ENCODE results near the gene ALG9.
"Not testable (repeated sequence)": the region's sequence is repeated elsewhere in the genome, so short reads cannot be mapped to it uniquely, and the experiment has no call there.

ALG9 gene

DNA sequence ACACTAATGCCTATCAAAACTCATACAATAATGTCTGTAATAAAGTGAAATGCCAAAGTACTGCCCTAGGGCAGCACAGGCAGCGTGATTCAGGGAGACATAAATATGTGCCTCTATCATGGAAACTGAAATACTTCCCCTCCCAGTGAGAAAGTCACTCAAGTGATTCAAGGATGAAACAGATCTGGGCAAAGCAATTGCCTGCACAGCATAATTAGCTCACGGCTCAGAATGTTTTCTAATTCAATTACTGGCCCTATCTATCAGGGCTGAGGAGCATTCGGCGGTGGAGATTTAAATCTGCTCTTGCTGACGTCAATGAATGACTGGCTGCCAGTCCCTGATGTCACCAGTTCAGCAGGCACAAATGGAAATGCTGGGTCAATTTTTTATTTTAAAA is 77.5 kb downstream of the ALG9 start:
- no peak for DNase-seq (ENCODE audit: low spot score)

DNA sequence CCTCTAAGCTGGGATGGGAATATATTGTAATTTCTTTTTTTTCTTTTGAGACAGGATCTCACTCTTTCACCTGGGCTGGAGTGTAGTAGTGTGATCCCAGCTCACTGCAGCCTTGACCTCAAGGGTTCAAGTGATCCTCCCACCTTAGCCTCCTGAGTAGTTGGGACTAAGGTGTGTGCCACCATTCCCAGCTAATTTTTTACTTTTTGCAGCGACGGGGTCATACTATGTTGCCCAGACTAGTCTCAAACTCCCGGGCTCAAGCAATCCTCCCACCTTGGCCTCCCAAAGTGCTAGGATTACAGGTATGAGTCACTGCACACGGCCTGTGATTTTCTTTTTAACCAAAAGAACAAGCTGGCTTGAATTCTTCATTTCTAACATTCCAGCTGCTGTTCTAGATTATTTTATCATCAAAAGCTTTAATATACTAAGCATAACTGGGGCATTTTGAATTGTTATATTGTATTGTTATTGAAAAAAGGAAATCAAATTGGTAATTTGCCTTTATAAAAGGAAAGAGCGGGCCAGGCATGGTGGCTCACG is 78.4 kb downstream of the ALG9 start:
- DNase-seq (ENCODE audit: low spot score), result no peak

DNA sequence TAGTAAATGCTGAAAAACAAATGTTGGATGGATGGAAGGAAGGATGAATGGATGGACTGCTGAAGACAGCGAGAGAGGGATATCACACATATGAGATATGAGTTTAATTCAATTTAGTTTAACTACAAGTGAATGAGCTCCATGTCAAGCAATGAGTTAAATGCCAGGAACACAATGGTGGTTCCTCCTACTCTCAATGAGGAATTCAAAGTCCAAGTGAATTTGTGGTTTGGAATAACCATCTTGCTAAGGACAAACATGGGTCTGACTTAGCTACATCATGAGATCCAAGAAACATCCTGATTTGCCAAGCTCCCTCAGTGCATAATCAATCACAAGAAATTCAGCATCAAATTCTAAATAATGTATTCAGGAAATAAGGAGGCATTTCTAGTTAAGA is 79.1 kb downstream of the ALG9 start:
- no peak for DNase-seq (ENCODE audit: low spot score)

DNA sequence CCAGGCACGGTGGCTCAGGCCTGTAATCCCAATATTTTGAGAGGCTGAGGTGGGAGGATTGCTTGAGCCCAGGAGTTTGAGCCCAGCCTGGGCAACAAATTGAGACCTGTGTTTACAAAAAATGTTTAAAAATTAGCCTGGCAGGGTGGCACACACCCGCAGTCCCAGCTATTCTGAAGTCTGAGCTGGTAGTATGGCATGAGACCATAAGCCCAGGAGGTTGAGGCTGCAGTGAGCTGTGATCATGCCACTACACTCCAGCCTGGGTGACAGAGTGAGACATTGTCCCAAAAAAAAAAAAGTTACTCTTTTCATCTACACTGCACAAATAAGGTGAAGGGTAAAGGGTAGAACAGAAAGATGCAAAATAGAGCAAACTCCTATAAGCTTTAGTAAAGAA is 82.9 kb downstream of the ALG9 start:
- DNase-seq (ENCODE audit: low spot score), result no peak

DNA sequence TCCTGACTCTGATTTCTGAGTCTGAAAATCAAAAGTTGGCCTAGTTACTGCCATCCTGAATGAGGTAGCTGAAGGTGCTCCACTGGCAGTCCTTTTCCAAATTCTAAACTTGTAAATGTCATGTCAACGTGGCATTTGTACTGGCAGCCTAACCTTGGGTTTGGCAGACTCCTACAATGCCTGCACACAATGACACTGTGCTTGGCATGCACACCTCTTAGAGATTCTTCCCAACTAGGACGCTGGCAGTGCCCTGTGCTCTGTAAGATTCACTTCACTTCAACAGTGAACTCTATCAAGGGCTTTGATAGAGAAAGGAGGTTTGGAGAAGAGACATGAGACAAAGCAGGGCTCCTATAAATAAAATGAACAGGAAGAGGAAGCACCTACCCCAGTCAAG is 83.3 kb downstream of the ALG9 start:
- DNase-seq (ENCODE audit: low spot score), result no peak

DNA sequence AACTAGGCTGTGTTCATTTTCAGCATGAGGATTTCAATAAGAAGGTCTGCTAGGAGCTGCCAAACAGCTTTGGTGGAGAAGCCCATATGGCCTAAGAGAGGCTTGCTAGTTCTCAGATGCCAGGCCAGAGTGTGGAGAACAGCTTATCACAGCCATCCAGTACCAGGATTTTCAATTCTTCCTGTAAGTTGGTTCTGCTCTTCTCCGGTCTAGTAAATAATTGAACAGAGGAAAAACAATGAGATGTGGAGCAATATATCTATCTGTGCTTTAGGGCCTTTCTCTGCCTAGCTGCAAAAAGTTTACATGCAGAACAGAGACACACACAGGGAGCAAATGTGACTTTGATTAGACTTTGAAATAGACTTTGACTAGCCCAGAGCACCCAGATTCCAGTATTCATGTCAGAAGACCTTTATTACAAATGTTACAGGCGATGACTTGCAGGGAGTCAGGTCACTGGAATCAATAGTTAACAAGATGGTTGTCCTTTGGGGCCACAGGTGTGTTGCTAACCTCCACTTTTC is 85.4 kb downstream of the ALG9 start:
- DNase-seq (ENCODE audit: low spot score), result no peak

DNA sequence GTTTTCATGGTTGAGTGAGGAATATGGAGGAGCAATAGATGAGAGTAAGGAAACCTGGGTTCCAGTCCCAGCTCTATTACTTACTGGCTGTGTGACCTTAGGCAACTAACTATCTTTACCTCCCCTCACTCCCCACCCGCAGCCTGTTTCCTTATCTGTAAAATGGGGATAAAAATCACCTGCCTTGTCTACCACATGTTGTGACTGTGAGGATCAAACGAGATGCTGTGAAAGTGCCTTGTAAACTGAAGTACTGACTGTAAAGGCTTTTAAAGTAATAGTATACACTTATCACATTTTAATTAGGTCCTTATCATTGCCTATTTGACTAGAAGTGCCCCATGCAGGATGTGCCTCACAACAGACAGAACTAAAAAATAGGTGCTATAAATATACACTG is 86.3 kb downstream of the ALG9 start:
- no peak for DNase-seq (ENCODE audit: low spot score)

DNA sequence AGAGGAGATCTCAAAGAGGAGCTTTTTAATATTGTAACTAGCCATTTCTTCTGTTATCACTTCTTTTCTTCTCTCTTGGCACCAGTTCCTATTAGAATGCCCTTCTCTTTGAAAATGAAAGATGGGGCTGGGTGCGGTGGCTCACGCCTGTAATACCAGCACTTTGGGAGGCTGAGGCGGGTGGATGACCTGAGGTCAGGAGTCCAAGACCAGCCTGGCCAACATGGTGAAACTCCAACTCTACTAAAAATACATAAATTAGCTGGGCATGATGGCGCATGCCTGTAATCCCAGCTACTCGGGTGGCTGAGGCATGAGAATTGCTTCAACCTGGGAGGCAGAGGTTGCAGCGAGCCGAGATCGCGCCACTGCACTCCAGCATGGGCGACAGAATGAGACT is 87.1 kb downstream of the ALG9 start:
- not testable (repeated sequence) for DNase-seq (ENCODE audit: low spot score)

DNA sequence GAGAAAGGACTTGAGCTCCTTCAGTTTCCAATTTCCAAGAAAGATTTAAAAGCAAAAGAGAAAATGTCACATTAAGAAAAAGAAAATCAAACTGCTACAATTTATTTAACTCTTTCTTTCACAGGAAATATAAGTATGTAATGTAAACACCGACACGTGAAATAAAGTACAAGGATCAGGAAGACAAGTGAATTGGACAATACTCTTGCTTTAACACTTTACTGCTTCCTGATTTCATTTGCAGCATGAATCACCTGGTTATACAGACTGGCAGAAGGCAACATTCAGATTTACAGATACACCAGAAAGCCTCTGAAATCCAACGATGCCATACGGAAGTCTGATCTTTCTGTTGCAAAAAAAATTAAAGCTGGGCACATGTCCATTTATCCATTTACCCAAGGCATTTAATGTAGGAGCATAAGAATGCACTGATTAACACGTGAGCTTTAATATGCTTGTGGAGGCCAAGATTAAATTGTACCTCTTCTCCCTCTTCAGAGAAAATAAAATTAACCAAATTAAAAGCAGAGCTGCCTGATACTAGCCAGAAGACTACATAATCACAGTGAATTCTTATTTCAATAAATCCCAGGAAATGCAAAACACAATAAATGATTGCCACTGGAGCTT is 89.2 kb downstream of the ALG9 start:
- no peak for DNase-seq (ENCODE audit: low spot score)

DNA sequence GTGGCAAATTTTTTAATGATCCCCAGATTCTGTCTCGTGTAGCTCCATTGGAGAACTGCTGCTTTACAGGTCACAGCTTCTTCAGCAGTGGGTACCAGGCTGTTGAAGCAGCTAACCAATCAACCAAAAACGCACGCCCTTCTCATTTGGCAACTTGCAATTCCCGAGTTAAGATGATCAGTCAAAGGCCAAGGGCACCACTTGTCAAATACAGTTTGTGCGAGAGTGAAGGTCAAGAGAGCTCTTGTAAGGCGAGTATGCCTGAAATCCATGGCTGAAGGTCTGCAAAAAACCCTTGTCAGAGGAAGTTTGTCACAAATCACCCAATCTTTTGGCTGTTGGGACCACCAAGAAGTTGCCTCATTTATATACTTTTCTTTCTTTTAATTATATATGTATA is 92.3 kb downstream of the ALG9 start:
- no peak for DNase-seq (ENCODE audit: low spot score)

DNA sequence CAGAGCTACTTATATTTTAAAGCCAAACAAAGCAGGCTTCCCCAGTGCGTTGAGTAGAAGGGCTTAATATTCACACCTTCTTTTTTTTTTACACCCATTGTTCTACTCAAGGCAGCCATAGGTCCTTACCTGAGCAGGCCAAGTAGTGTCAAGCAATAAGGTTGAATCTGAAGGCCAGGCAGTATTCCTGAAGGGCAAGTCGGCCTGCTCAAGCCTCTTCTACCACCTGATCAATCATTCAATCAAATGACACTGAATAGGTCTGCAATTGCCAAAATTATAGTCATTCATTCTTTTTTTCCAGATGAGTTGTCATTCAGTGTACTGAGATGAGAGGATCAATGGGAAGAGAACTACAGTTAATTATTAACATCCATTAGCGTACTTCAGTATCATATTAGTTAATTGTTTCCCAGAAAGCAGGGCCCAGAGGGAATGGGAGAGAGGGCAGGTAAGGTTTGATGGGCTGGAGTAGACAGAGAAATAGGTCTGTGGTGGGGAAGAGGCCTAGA is 93.3 kb downstream of the ALG9 start:
- no peak for DNase-seq (ENCODE audit: low spot score)

DNA sequence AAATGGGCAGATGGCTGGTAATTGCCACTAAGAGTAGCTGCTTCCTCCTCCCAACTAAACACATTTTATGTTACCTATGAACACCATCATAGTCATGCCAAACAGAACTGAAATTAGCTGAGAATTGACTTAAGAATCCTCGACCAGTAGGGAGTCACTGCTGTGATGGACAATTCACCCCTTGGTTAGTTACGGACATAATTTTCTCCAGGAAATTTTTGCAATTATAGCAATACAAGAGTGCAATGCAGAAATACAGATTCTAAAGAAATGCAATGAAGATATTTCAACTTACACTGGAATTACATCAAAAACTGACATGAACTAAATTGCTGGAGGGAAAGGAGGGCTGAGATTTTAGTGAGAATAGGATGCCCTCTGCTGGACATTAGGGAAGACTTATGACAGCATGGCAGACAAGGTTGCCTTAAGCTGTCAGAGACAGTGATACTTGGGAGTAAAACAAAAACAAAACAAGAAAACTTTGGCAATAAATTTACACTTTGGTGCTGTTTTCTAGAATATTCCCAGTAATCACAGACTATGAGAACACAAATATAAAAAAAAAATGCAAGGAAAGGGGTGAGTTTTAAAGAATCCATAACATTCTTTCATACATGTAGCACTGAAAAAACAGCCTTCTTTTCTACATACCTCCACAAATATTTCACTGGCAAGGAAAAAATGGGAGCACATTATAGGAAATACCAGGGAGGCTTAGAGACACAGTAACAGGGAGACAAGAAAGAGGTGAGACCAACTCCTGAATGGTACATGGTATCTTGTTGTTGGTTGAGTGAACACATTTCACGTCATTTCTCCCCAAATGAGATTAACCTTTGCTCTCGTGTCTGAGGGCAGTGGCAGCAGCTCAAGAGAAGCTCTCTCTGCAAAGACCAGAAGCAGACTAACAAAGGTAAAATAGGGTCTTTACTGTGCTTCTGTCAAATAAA is 94.0 kb downstream of the ALG9 start:
- DNase-seq (ENCODE audit: low spot score), result peak; percentile 32

DNA sequence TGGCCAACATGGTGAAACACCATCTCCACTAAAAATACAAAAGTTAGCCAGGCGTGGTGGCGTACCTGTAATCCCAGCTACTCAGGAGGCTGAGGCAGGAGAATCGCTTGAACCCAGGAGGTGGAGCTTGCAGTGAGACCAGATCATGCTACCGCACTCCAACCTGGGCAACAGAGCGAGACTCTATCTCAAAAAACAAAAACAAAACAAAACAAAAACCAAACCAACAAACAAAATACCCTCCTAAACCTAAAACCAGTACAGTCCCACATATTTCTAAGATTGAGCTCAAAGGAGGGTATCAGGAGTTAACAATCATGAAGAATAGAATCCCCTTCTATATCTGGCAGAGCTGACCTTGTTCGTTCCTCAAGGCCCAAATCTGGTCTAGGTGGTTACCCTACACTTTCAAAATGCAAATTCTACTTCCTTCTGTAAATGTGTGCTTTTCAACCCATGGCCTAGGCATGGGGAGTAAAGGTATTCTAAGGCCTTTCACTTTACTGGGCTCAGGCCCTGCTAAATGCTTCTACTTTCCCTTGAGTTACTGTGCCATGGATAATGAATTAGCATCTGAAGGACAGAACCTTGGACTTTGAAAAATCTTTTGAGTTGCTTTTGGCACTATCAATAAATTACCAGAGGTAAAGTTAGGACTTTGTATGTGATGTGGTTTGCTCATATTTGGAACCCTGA is 94.8 kb downstream of the ALG9 start:
- DNase-seq (ENCODE audit: low spot score), result no peak

DNA sequence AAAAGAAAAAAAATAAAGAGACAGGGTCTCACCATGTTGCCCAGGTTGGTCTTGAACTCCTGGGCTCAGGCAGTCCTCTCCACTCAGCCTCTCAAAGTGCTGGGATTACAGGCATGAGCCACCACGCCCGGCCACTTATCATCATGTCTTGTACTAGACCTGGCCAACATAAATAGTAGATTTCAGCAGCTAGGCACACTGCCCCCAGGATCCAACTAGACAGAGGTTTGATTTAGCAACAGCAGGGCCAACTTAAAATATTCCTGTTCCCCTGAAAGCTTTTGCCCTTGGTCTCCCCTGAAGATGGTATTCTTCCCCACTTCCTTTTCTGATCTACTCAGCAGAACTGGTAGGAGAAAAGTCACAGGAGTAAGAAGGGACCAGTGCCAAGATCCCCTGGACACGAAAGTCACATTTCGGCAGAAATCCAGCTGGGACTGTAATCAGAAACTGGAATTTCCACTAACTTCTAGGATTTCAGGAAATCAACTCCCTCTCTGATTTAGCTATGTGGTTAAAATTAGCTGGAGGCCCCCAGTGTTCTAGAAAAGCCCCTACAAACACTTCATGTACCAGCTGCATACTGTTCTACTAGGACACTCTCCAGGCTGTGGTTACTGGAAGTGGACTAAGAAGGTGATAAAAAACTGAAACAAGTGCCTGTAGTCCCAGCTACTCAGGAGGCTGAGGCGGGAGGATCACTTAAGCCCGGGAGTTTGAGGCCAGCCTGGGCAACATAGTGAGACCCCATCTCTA is 96.2 kb downstream of the ALG9 start:
- no peak for DNase-seq (ENCODE audit: low spot score)

DNA sequence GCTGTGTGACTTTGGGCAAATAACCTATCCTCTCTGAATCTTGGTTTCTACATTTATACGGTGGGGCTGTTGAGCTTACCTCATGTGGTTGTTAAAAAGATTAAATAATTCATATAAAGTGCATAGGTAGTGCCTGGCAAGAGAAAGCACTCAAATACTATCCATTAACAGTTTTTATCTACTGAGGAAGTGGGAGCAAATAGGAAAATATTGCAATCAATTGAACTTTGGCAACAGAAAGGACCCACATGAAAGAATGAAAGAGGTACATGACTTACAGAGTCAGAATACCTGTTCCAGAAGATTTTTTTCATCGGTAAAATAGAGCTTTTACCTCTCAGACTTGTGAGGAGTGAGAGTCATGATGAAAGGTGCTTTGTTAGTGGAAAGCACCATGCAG is 98.8 kb downstream of the ALG9 start:
- DNase-seq (ENCODE audit: low spot score), result no peak

DNA sequence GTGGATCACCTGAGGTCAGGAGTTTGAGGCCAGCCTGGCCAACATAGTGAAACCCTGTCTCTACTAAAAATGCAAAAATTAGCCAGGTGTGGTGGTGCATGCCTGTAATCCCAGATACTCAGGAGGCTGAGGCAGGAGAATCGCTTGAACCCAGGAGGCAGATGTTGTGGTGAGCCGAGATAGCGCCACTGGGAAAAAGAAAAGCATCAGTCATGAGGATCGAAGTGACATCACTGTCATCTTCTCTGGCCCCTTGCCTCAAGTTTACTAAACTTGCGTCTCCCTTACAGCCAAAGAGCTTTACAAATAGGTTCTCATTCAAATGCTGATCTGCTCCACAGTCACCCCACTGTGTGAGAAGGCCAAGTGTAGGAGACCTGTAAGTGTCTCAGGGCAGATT is 100.2 kb downstream of the ALG9 start:
- not testable (repeated sequence) for DNase-seq (ENCODE audit: low spot score)

DNA sequence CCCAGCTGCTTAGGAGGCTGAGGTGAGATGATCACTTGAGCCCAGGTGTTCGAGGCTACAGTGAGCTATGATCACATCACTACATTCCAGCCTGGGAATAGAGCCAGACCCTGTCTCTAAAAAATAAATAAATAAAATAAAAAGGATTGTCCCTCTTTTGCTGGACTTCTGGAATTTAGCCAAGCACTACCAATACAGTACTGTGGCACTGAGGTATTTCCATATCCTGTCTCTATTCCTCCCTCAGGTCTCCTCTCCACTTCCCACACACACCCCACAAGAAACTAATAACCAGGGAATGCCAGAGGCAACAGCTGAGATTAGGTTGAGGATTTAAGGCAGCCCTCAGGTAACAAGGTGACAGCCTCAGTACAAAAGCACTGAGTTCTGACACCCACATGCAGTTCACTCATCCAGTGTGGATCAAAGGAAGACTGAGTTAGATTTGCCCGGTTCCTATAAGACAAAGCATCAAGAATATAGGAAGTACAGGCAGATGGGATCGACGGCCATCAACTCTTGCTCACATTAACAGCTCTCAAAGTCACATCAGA is 100.7 kb downstream of the ALG9 start:
- DNase-seq (ENCODE audit: low spot score), result no peak

DNA sequence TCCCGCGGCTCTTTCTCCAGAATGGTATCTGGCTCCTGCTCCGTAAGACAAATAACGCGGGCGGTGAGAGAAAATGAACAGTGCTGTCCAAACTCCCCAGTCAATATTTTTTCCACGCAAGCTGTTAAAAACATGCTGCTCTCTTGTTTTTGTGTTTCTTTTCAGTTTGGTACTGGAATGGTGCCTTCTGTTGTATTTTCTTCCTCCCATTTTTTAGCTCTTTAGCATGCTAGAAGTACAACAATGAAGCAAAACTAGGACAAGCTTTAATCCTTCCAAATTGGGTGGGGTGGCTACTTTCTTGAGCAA is 104.6 kb downstream of the ALG9 start:
- DNase-seq (ENCODE audit: low spot score), result no peak

DNA sequence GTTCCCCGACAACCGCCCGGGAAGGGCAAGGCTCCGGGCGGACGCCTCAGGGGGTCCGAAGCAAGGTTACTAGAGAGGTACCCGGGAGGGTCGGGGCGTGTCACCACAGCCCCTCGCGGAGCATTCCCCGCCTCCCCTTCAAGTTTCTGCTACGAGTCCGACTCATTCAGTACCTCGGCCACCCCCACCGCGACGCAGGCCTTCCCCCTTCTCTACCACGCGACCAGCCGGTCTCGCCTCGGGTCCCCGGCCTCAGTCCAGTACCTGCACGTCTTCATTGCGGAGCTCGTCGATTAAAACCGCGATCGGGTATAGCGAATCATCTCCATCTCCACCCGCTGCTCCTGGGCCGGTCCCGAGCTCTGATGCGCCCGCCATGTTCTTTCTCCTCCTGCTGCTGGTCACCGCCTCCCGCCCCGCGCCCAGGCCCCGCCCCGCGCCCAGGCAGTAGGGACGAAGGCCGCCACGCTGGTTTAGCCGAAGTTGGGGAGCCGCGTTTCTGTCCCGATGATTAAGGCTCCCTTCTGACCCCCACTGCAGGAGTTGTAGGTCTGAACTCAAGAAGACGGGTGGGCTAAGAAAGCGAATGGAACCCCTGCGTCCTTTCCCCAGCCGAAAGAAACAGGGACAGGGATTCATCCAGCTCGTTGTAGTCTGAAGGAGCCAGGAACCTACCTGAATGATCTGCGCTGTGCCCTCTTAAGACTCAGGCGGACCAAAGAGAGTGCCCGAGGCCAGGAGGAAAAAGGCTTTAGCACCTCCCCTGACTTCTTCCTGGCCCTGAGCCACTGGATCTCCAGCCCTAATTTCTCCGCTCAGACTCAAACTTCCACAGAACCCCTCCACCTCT is 105.2 kb downstream of the ALG9 start, which contains the start of gene PPP2R1B:
Gene PPP2R1B (minus strand): TSS at position 406 of the 850 bp plus-strand sequence. CDS start 28 bp downstream, at position 378.
- DNase-seq (ENCODE audit: low spot score), result peak; percentile 87

DNA sequence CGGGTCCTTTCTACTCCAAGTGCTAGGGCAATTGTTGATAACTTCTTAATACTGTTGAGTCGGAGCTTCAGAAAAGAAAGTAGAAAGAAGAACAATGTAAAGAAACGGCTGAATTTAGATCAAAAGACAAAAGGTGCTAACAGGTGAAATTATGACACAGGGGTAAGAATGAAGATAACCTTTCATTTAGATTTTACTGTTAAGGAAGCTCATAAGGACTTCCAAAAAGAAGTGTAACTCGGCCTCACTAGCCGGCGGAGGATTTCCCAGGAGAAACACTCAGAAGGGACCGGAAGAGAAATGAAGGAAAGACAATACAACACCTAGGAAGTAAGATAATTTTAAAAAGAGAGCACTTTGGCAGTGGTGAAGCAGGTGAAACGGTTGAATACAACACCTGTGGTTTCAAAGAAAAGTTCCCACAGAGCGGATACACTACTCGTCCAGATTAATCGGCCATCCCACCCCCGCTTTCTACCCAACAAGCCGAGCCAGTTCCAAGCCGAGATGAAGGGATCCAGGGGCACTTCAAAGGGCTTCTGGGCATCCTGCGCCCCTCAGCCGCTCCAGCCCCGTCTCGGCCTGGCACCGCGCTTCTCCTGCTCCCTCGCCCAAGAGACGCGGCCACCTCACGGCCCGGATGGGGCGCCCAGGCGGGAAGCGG is 105.9 kb downstream of the ALG9 start:
- DNase-seq (ENCODE audit: low spot score), result no peak

All from HuH-7 (cell line).